Effector memory CD4-positive, alpha-beta T cell (primary cell): ENCODE measurements around the gene GIMAP7.
"Not testable (repeated sequence)": the region's sequence is repeated elsewhere in the genome, so short reads cannot be mapped to it uniquely, and the experiment has no call there.

ENCODE experiments used
- DNase-seq, 3 donors: peaks; one replicate each; pipeline ENCODE4 v3.0.0-alpha.2; 2020
- H3K27ac ChIP-seq: 2 replicates; pipeline ENCODE4 v1.7.0; 2013; ENCODE audit warnings: mild to moderate bottlenecking, low read length, moderate library complexity; ENCODE audit not compliant: insufficient read depth, poor library complexity, severe bottlenecking
- H3K27me3 ChIP-seq: replicated peaks from 2 replicates; pipeline ENCODE4 v1.7.0; 2013; ENCODE audit warnings: mild to moderate bottlenecking, low read length; ENCODE audit not compliant: insufficient read depth, control insufficient read depth, poor library complexity, severe bottlenecking
- H3K36me3 ChIP-seq: 2 replicates; pipeline ENCODE4 v1.7.0; 2013; ENCODE audit warnings: mild to moderate bottlenecking, low read length, moderate library complexity; ENCODE audit not compliant: control insufficient read depth, insufficient read depth
- H3K4me1 ChIP-seq: 2 replicates; pipeline ENCODE4 v1.7.0; 2013; ENCODE audit warnings: low read length, mild to moderate bottlenecking; ENCODE audit not compliant: control insufficient read depth, insufficient read depth, poor library complexity, severe bottlenecking
- H3K4me3 ChIP-seq: 2 replicates; pipeline ENCODE4 v1.7.0; 2013; ENCODE audit warnings: low read length, low read depth, mild to moderate bottlenecking; ENCODE audit not compliant: insufficient read depth, poor library complexity, severe bottlenecking
- H3K9me3 ChIP-seq: 2 replicates; pipeline ENCODE4 v1.7.0; 2013; ENCODE audit warnings: mild to moderate bottlenecking, low read length, moderate library complexity; ENCODE audit not compliant: control insufficient read depth

GIMAP7 gene

DNA sequence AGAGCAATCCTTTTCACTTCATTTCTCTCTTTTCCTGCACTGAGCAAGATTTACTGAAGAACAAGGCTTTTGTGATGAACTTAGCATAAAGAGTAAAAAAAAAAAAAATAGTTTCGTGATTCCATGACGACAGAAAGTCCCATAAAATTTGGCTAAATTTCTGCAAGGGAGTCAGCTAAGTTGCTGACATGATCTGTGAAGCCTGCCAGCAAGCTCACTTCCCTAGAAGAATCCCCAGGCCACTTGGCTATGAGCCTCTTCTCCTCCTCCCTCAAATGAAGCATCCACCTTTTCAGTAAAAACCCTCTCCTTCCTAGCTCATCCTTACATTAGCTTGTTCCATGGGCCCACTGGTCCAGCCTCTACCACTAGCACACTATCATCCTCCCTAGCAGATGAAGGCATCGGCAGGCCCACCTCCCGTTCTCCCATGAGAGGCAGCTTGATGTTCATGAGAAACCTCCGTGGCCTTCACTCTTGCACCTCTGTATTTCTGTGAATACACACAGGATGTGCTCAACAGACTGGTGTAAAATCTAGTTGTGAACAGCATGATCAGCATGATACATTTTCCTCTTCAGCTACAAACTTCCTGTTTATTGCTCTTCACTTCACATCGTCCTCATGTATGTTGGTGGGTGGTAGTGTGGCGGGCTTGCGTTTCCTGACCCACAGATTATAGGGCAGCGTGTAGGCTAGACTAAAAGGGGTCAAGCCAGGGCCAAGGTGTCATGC lies 33.3 kb upstream of the GIMAP7 start:
- peaks cover 76% of the 10 kb centered on the region for H3K4me1 ChIP-seq
- no peak overlapping the region for H3K4me3 ChIP-seq
- H3K9me3 ChIP-seq: no peaks in the 10 kb centered on the region
- H3K27ac ChIP-seq: peak overlapping the region; percentile 81
- peak; percentile 18 to 56 (median 21) for DNase-seq
- H3K36me3 ChIP-seq: peaks cover 9% of the 10 kb centered on the region
- no peaks in the 10 kb centered on the region for H3K27me3 ChIP-seq

DNA sequence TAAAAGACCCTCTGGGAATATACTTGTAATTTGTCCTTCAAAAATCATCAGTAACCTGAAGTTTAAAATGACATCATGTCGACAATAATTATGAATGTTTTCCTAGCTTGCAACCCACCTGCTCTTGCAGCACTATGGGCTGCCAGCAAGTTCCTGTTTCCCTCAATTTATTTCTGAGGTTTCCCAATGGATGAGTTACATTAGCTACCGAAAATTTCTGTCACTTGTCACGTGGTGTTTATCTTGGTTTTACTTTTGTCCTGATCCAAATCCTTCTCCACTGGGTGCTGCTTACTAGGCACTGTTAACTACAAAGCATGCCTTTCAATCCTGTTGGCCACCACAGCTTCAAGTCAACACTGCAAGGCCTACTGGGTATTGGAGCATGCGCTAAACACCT lies 32.8 kb upstream of the GIMAP7 start:
- H3K9me3 ChIP-seq: no peaks in the 10 kb centered on the region
- H3K27me3 ChIP-seq: no peaks in the 10 kb centered on the region
- peaks cover 74% of the 10 kb centered on the region for H3K4me1 ChIP-seq
- no peak overlapping the region for H3K4me3 ChIP-seq
- peak overlapping the region; percentile 81 for H3K27ac ChIP-seq
- H3K36me3 ChIP-seq: peaks cover 5% of the 10 kb centered on the region
- DNase-seq: no peak

DNA sequence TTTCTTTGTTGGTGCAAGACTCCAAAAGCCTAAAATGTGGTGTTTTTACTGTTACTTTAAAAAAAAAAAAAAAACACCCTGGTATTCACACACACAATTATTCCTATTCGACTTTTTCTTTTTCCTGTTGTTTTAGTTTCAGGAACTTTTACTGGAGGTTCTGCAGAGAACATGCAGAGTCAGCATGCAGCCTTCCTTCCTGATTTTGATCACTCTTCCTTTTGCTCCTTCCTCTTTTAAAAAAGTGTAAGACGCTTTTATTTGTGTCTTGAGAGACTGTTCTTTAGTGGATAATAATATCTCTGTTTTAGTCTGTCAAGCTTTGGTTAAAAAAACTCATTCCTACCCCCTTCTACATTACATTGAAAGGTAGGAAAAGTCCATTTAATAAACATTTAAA lies 31.2 kb upstream of the GIMAP7 start:
- not testable (repeated sequence) for H3K9me3 ChIP-seq, DNase-seq, H3K27me3 ChIP-seq, H3K36me3 ChIP-seq
- H3K4me1 ChIP-seq: peaks cover 58% of the 10 kb centered on the region
- H3K27ac ChIP-seq: peak overlapping the region; percentile 81
- H3K4me3 ChIP-seq: peak overlapping the region; percentile 19

DNA sequence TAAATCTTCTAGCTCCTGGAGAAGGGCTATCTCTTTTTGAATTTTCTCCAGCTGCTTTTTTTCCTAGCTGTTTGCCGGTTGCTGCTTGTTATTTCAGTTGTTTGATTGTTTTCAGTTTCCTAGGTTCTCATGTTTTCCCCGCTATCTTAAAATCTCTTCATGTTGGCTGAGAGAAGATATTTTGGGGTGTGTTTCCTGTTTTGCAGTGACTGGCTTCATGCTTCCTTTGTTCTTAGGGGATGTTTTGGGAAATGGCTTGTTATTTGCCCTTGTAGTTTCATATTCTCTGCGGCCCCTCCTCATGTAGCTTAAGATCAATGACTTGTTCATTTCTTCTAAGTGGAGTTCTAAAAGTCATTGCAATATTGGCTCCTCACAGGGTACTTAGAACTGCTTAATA lies 30.6 kb upstream of the GIMAP7 start:
- H3K27me3 ChIP-seq, H3K9me3 ChIP-seq, DNase-seq, H3K36me3 ChIP-seq: not testable (repeated sequence)
- Histone ChIP-seq H3K4me3 (peak overlapping the region; percentile 19), H3K27ac (peak overlapping the region; percentile 81), H3K4me1 (peaks cover 52% of the 10 kb centered on the region)

DNA sequence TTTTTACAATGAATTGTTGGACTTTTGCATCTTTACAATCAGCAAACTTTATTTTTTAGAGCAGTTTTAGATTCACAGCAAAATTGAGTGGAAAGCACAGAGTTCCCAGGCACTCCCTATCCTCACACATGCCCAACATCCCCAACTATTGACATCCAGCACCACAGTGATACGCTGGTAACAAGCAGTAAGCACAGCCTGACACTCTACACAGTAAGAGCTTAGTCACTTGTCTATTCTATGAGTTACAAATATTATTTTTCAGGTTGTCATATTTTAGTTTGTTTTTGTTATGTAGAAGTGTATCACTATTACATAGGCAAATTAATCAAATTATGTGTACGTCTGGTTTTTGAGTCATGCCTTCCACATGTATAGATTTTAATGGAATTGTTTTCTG lies 27.0 kb upstream of the GIMAP7 start:
- Histone ChIP-seq H3K27ac (no peak overlapping the region), H3K9me3 (no peaks in the 10 kb centered on the region), H3K4me1 (peaks cover 20% of the 10 kb centered on the region), H3K4me3 (no peak overlapping the region), H3K27me3 (no peaks in the 10 kb centered on the region), H3K36me3 (no peaks in the 10 kb centered on the region)
- no peak for DNase-seq

DNA sequence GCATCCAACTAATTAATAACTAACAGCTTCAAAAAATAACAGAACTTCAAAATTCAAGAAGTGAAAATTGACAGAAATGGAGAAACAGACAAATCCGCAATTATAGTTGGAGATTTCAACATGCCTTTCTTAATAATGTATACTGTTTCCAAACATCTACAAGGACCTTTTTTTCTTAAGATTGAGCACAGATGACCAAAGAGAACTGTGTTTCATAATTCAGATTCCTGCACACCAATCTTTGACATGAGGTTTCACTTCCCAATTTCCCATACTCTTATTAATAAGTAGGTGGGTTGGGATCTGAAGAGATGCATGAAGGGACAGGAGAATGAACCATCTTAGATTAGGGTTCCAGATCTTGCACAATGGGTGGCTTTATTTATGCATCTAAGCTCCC lies 24.9 kb upstream of the GIMAP7 start:
- H3K36me3 ChIP-seq: no peaks in the 10 kb centered on the region
- no peaks in the 10 kb centered on the region for H3K9me3 ChIP-seq
- peaks cover 3% of the 10 kb centered on the region for H3K4me1 ChIP-seq
- no peak overlapping the region for H3K27ac ChIP-seq
- no peak overlapping the region for H3K4me3 ChIP-seq
- no peaks in the 10 kb centered on the region for H3K27me3 ChIP-seq
- DNase-seq: no peak

DNA sequence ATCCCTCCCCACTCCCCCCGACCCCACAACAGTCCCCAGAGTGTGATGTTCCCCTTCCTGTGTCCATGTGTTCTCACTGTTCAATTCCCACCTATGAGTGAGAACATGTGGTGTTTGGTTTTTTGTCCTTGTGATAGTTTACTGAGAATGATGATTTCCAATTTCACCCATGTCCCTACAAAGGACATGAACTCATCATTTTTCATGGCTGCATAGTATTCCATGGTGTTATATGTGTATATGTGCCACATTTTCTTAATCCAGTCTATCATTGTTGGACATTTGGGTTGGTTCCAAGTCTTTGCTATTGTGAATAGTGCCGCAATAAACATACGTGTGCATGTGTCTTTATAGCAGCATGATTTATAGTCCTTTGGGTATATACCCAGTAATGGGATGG lies 21.2 kb upstream of the GIMAP7 start:
- H3K36me3 ChIP-seq, H3K27ac ChIP-seq, H3K27me3 ChIP-seq, DNase-seq, H3K4me1 ChIP-seq, H3K9me3 ChIP-seq, H3K4me3 ChIP-seq: not testable (repeated sequence)

DNA sequence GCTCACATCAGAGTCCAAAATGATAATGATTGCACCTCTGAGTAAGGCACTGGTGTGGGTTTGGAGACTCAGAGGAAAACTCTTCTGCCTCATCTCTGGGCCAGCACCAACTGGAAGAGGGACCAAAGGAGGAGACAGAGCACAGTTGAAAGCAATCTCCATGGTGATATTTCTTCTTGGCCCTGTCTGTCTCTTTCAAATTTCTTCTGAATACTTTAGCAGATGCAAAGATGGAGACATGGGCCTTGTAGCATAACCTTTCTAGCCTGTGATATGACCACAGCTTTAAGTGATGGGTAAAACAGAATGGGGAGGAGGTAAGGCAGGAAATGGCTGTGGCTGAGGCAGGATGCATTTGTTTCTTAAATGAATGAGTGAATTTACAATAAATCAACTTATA lies 12.2 kb upstream of the GIMAP7 start:
- no peaks in the 10 kb centered on the region for H3K9me3 ChIP-seq
- H3K4me1 ChIP-seq: peaks cover 34% of the 10 kb centered on the region
- no peaks in the 10 kb centered on the region for H3K36me3 ChIP-seq
- peak overlapping the region; percentile 70 for H3K27ac ChIP-seq
- no peaks in the 10 kb centered on the region for H3K27me3 ChIP-seq
- no peak for DNase-seq
- H3K4me3 ChIP-seq: no peak overlapping the region

DNA sequence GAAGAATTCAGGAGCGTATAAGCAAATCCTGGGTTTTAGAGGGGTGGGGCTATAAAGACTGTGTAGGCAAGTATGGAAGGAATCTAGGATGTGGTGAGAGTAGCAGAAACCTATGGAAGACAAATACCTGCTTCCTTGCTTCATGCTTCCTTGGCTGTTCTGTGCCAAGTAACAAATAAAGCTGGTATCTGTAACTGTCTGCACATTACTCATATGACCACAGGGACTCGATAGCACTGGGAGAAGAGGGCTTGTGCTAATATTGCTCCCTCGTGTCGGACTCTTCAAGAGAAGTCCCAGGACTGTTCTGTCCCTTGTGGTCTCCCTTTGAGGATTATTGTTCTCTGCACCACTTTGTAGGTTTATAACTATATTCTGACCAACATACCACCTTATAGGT lies 11.5 kb upstream of the GIMAP7 start:
- Histone ChIP-seq H3K4me1 (peaks cover 34% of the 10 kb centered on the region), H3K36me3 (no peaks in the 10 kb centered on the region), H3K27ac (peak overlapping the region; percentile 70), H3K9me3 (no peaks in the 10 kb centered on the region), H3K27me3 (no peaks in the 10 kb centered on the region), H3K4me3 (peak overlapping the region; percentile 7)
- DNase-seq: no peak

DNA sequence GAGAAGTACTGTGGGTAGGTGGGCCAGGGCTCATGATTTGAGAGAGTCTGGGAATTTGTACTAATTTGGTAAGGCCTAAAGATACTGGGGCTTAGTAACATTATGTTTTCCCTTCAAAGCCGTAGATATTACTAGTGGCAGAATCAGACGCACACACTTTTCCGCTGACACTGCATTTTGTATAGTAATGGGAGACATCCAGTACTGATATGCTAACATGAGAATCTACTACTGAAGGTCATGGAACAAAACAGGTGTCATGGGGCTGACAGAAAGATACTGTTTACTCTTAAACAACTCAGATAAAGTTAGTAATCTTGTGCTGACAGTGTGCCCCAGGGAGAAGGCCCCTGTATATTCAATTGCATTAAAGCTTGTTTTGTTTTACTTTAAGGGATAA lies 11.1 kb upstream of the GIMAP7 start:
- H3K4me1 ChIP-seq: peaks cover 34% of the 10 kb centered on the region
- peak overlapping the region; percentile 70 for H3K27ac ChIP-seq
- no peaks in the 10 kb centered on the region for H3K36me3 ChIP-seq
- H3K27me3 ChIP-seq: no peaks in the 10 kb centered on the region
- DNase-seq: no peak
- no peaks in the 10 kb centered on the region for H3K9me3 ChIP-seq
- H3K4me3 ChIP-seq: peak overlapping the region; percentile 7
